ENCODE measurements around the gene MALSU1.
A peak's percentile ranks its signal among the peaks of the same experiment; 100 is the strongest.

Gene MALSU1

GRCh38 chr7:23298885-23299769, at the start of gene MALSU1:
Gene MALSU1, plus strand, starts transcription at chr7:23299339. Its CDS starts 14 bp downstream, at chr7:23299353.
- peak; percentile 98 for DNase-seq (ENCODE audit: low spot score)

DNA sequence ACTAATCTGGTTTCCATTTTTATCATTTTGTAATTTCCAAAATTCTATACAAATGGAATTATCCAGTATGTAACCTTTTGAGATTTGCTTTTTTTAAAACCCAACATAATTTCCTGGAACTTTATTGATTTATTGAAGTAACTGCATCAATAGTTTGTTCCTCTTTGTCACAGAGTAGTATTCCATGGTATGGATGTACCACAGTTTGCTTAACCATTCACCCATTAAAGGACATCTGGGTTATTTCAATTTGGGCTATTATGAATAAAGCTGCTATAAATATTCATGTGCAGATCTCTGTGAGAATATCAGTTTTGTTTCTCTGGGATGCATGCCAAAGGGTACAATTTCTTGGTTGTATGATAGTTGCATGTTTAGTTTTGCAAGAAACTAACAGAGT, 49.7 kb upstream of the MALSU1 start:
- DNase-seq (ENCODE audit: low spot score) = no peak

GRCh38 chr7:23254051-23254681, 45.0 kb upstream of the MALSU1 start:
- DNase-seq (ENCODE audit: low spot score) = no peak

- no peak for DNase-seq (ENCODE audit: low spot score)
Observed at GRCh38 chr7:23256731-23257130, 42.4 kb upstream of the MALSU1 start.

GRCh38 chr7:23260371-23260770, 38.8 kb upstream of the MALSU1 start:
- DNase-seq (ENCODE audit: low spot score) = no peak

- DNase-seq (ENCODE audit: low spot score) = peak; percentile 90
Observed at GRCh38 chr7:23261843-23262452, 37.2 kb upstream of the MALSU1 start.

DNA sequence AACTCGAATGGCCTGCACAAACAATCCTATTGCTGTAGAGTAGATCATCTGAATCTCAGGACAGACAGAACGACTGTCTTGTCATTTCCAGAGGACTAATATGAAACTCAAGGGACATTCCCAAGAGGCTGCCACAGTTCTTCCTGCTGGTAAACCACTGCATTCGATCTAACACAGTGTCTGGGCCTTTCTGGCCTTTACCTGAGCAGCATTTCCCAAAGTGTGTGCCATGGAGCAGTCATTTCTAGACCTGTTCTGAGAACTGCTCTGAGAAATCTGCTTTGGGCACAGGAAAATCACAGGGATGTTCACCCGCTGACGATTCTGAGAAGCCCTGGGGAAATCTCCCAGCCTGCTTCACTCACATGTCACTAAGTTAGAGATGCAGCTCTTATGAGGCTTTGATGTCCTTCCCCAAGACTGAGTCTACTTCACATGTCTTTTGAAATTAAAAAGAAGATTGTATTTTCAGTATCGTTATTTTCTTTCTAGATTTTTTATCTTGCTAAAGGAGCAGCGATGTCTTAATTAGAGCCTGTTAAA, 34.2 kb upstream of the MALSU1 start:
- DNase-seq (ENCODE audit: low spot score) = no peak

DNA sequence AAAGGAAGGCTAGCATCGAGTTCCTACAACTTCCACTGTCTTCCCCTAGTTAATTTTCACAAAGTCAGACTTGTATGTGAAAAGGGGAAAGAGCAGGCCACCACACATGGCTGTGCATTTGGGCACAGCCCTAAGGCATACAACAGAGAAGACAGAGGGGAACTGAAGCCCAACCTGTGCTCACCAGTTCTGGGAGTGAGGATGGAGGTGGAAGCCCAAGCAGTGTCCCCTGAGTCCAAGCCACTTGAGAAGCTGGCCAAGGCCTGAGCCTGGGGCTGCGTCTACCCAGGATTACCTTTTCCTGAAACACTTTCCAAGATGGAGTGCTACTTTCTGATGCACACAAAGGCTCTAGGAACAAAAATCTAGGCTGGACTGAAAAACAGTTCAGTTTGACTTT, 32.2 kb upstream of the MALSU1 start:
- DNase-seq (ENCODE audit: low spot score) = no peak

DNA sequence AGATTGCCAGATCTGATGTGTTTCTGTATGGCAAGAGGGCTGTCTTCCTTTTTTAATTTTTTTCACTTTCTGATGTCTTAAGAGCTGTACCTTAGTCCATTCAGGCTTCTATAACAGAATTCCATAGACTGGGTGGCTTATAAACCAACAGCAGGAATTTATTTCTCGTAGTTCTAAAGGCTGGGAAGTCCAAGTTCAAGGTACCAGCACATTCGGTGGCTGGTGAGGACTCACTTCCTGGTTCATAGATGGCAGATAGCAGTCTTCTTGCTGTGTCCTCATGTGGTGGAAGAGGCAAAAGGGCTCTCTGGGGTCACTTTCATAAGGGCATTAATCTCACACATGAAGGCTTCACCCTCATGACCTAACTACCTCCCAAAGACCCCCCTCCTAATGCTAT, 31.8 kb upstream of the MALSU1 start:
- DNase-seq (ENCODE audit: low spot score) = no peak

GRCh38 chr7:23268167-23268566, 31.0 kb upstream of the MALSU1 start:
- DNase-seq (ENCODE audit: low spot score) = no peak

GRCh38 chr7:23268746-23269145, 30.4 kb upstream of the MALSU1 start:
- no peak for DNase-seq (ENCODE audit: low spot score)

GRCh38 chr7:23272275-23272674, 26.9 kb upstream of the MALSU1 start:
- DNase-seq (ENCODE audit: low spot score) = no peak

- DNase-seq (ENCODE audit: low spot score) = peak; percentile 71
Observed at GRCh38 chr7:23273141-23273599, 26.0 kb upstream of the MALSU1 start.

DNA sequence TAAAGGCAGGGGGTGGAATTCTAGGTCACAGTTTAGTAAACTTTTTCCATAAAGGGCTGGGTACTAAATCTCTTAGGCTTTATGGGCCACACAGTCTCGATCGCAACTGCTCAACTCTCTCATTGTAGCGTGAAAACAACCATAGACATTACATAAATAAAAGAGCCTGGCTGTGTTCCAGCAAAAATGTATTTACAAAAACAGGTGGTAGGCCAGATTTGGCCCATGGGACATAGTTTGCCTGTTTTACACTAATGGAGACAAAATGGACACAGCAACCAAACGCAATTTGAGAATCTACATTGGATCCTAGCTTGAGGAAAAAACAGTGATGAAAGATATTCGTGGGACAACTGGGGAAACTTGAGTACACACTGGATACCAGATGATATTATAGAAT, 23.2 kb upstream of the MALSU1 start:
- no peak for DNase-seq (ENCODE audit: low spot score)

GRCh38 chr7:23276376-23276775, 22.8 kb upstream of the MALSU1 start:
- DNase-seq (ENCODE audit: low spot score) = no peak

GRCh38 chr7:23276947-23277346, 22.2 kb upstream of the MALSU1 start:
- no peak for DNase-seq (ENCODE audit: low spot score)

DNA sequence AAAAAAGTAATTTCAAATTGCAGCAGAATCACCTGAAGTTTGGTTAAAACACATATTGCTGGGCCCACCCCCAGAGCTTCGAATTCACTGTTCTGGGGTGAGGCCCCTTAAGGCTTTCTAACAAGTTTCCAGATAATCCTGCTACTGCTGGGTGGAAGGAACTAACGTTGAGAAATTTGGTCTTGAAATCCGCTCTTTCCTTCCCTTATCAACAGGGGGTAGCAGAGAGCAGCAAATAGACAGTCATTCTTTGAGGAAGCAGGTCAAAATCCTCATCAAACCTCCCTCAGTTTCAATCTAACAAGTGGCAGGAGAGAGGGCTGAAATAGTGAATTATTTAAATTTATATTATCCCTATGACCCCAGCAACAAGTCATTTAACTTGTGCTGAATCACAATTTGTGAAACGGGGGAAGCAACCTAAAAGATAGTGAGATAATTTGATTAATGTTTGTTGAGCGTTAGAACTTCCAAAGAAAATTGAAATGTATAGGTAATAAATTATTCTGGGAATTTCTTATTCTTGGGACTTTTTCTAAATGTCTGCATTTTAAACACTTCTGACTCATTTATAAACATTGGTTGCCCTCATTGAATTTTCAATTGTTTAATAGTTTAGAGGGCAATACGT, 21.7 kb upstream of the MALSU1 start:
- peak; percentile 68 for DNase-seq (ENCODE audit: low spot score)

DNA sequence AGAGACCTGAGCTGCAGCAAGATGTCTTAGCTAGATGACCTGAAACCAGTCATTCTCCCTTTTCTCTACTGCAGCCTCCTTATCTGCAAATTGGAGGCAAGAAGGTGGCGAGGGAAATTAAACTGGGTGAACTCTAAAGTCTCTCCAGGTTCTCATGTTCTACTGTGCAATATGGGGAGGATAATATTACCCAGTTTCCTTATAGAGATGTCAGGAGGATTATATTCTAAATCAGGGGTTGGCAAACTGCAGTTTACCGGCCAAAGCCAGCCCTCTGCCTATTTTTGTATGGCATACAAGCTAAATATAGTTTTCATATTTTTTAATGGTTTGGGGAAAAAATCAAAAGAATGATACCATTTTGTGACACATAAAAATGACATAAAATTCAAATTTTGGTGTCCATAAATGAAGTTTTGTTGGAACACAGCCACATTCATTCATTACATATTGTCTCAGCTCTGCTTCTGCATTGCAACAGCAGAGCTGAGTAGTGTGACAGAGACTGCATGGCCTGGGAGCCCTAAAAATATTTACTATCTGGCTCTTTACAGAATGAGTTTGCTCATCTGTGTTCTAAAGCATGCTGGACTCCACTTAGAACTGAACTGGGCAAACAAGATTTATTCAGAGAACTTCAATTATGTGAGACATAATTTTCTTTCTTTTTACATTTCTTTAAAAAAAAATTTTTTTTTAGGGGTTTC, 19.2 kb upstream of the MALSU1 start:
- no peak for DNase-seq (ENCODE audit: low spot score)

- DNase-seq (ENCODE audit: low spot score) = no peak
Observed at GRCh38 chr7:23283086-23283485, 16.1 kb upstream of the MALSU1 start.

DNA sequence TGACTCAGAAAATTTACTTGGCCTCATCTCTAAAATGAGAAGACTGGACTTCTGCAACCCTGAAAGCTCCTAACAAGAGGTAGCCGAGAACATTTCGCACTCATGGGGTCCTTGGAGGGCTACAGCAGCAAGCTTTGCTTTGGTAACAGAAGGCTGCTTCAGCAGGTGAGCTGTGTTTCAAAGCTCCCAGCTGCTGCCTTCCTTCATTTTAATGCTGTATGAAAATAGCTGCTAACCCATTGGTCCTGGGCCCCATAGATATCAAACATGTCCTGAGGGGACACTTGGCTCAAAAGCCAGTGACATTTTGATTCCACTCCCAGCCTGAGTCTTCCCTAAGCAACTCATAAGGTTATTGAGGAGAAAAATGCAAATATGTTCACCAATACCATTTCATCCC, 14.3 kb upstream of the MALSU1 start:
- DNase-seq (ENCODE audit: low spot score) = no peak

Data from AG20443 (cell line).